Adrenal gland (tissue), 5 donors: Measurements from ENCODE around the gene INPP4A.

Experiments used
- CTCF ChIP-seq, 6 experiments: fragments of 450-650 bp in 4 of 6; fragments of 200-600 bp in 2 of 6; sonication (generic) in 1 of 6; IDR thresholded peaks; 1 replicate in 5 of 6; 2 replicates in 1 of 6; pipeline versions ENCODE4 v1.5.1 to v1.8.0; 2016 to 2021; ENCODE audit warnings: antibody characterized with exemption in 6 of 6, mild to moderate bottlenecking in 2 of 6, moderate library complexity in 1 of 6
- POLR2A ChIP-seq, 2 donors: fragments of 450-650 bp; IDR thresholded peaks; one replicate each; pipeline ENCODE4 v1.6.1; 2017; ENCODE audit warnings: antibody characterized with exemption in 2 of 2, mild to moderate bottlenecking in 2 of 2, moderate library complexity in 1 of 2
- donor health status: DM: no; HTN: no; CAD: no.

GRCh38 chr2:98516571-98516970 lies 71.9 kb downstream of the INPP4A start:
- no peak for TF ChIP-seq CTCF (IDR thresholded peaks at IDR 0.05)
- TF ChIP-seq POLR2A (IDR thresholded peaks at IDR 0.05): no peak
